GM21723 (cell line): ENCODE results near the gene NUDT14.

Source experiments
- ATAC-seq: cut with Tn5 transposase; IDR thresholded peaks from one replicate; pipeline ENCODE4 v1.9.1; 2021; ENCODE audit warnings: mild to moderate bottlenecking, moderate library complexity; ENCODE audit not compliant: unreplicated experiment

The NUDT14 gene

DNA sequence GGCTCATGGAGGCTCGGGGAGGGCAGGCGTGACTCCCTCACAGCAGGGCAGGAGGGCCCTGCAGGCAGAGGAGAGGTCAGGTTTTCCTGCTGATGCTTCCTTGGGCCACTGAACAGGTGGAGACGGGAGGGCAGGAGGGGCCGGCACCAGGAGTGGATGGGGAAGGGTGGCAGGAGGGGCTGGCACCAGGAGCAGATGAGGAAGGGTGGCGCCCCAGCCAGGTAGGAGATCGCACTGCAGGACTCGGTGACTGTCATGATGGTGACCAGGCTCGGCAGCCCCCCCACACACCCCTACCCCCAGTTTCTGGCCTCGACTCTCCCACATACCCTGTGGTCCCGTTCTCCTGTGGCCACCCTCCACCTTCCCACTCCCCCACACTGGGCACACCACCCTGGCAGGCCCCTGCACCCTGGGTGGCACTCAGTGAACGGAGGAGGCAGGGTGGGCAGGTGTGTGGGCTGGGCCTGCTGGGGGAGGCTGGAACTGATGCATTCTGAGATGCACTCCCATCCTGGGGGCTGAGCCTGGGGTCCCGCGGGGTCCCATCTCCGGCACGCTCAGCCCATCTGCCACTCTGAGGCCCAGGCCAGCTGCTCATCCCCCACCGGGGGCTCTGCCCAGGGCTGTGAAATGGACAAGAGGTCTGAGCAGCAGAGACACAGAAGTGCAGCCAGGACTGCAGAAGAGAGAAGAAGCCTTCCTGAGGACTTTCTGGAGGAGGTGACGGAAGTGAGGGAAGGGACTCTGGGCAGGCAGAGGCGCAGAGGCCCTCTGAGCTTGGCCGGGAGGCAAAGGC lies 2.8 kb downstream of the NUDT14 start:
- no peak for ATAC-seq

- no peak for ATAC-seq
Observed at GRCh38 chr14:105177082-105177481, 4.0 kb downstream of the NUDT14 start.

DNA sequence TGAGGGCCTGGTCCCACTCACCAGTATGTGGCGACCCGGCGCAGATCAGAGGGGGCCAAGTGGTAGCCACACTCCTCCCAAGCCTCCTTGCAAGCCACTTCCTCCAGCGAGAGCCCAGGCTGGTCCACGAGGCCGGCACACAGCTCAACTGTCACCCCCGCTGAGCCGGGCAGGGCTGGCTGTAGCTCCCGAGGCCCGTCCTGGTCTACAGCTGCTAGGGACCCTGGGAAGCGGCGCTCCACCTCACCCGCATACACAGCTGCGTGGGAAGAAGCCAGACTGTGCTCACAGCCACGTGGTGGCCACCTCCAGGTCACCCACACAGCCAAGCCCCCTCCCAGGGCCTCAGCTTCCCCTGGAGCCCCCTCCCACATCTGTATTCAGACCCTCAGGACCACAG lies 4.6 kb downstream of the NUDT14 start:
- ATAC-seq: no peak

DNA sequence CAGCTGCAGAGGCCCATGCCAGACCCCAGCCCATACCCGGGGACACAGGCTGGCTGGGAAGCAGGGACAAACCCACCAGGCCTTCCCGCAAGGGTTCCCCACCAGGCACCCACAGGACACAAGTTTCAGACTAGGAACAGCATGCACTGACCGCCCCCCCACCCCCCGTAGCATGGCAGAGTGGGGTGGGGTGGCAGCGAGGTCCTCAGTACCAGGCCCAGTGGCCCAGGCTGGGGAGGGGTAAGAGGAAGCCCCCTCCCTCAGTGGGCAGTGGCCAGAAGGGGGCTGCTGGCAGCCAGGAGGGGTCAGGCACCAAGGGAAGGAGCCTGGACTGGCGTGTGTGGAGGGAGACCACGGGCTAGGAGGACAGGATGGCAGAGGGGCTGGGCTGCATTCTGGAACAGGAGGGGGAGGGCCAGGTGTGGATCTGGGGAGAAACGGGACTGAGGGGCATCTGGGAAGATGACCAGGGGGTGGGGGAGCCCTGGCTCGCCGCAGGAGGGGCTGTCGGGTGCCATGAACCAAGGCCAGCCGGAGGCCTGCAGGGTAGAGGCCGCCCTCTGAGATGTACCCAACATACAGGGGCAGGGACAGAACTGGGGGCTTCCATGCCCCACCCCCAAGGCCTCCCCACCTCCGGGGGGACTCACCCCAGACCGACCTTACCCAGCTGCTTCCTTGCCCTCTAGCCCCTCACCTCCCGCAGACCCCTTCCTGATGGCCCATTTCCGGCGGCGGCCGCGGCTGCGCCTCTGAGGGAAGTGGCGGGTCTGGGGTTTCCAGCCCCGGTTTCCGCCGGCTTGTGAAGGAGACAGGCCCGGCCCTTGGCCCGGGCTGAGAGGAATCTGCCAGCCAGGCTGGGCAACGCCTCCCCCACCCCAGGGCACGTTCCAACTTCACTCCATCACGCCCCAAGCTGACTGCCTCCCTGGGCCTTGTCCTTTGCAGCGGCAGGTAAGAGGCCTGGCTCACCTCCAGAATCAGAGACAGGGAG lies 6.9 kb downstream of the NUDT14 start:
- ATAC-seq: no peak

DNA sequence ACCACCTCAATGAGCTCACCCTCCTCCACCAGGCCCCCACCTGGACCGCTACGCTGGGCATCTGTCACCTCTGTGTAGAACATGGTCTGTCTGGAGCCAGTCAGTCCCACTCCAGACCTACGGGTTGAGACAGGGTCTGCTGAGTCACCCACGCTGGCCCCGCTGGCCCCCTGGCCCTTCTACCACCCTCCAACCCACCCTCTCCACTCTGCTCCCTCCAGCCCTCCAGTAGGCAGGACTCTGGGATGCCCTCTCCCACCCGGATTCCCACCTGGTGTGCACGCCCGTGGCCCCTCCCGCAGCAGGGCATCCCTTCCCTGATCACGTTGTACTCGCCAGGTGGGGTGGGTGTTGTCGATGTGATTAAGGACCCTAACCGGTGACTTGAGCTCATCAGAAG lies 8.0 kb downstream of the NUDT14 start:
- ATAC-seq: no peak

- no peak for ATAC-seq
Observed at GRCh38 chr14:105172476-105172875, 8.6 kb downstream of the NUDT14 start.

- no peak for ATAC-seq
Observed at GRCh38 chr14:105171004-105171673, 10.0 kb downstream of the NUDT14 start.

GRCh38 chr14:105169776-105170655 lies 11.1 kb downstream of the NUDT14 start:
- no peak for ATAC-seq

DNA sequence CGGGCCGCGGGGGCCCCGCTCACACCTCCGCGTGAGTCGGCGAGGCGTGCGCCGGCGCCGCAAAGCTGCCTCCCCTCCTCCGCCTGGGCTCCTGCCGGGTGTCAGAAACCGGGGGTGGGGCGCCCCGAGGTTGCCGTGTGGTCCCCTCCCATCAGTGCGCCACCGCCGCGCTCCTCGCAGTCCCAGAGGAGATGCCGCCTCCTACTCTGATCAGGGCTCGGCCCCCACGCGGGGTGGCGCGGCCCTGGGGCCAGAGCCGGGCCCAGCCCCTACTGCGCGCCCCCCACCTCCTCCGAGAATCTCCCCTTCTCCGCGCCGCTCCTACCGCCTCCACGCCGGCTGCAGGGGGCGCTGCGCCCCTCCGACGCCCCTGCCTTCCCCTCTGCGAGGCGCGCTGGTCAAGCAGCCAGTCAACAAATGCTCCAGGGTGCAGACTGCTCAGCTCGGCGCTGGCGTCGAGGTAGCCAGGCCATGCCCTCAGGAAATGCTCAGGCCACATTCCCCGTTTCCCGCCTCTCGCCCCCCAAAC lies 12.1 kb downstream of the NUDT14 start:
- ATAC-seq: no peak

DNA sequence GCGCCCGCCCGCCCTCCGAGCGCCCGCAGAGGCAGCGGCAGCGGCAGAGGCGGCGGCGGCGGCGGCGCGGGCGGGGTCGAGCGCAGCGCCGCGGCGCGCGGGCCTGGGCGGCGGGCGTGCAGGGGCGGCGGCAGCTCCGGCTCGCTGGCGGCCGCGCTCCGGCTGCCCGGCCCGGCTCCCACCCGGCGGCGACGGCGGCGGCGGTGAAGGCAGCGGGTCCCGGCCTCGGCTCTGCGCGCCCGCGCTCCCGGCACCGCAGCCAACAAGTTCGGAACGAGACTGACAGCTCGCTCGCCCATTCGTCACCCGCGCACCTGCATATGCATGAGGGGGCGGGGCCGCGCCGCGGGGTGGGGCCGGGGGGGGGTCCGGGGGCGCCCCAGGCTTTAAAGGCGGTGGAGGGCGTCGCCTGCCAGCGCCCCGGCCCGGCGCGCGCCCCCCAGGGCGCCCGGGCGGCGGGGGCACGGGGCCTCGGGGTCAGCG lies 12.6 kb downstream of the NUDT14 start, which contains the start of gene JAG2:
Gene JAG2 (minus strand): TSS at position 281 of the 483 bp plus-strand sequence. CDS start 356 bp downstream, outside the sequence.
- no peak for ATAC-seq

DNA sequence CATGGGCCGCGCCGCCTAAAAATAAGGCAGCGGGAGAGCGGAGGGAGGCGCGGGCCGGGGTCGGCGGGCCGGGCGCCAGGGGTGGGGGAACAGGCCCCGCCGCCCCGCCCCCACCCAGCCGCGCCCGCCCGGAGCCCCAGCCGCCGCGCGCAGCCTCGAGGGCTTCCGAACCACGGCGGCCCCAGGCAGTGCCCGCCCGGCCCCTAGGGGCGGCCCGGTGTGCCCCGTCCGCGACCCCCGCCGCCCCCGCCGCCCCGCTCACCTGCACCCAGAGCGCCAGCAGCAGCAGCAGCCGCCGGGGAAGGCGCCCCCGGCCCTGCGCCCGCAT lies 13.1 kb downstream of the NUDT14 start:
- no peak for ATAC-seq

GRCh38 chr14:105167303-105168092 lies 13.6 kb downstream of the NUDT14 start:
- no peak for ATAC-seq

DNA sequence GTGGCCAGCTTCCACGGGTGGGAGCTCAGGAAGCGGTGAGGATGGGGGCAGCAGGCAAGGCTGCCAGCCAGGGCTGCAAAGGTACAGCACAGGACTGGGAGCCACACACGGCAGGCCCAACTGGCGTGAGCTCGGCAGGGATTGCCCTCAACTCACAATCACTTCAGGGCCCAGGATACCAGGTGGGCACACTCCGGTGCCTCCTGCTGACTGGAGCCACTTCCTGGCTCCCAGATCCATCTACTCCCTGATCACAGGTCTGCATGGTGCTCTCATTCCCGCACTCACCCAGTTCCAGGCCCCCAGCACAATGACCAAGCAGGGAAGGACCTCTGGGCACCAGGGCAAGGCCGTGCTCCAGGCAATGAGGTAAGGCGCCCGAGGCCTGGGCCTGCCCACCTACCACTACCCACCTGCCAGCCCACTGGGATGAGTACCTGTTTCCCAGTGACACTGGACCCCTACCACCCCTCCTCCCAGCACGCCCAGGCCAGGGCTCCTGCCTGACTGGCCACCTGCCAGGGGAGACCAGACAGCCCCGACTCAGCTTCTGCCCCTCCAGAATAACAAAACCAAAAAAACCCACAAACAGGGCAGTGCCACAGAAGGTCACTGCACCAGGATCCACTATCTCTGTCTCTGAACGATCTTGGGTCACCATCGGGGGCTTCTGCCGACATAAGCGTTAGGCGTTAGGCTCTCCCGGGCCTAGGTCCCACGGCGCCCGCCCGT lies 14.4 kb downstream of the NUDT14 start:
- ATAC-seq: no peak

- ATAC-seq: no peak
Observed at GRCh38 chr14:105165761-105166485, 15.2 kb downstream of the NUDT14 start.

- ATAC-seq: no peak
Observed at GRCh38 chr14:105165134-105165704, 15.9 kb downstream of the NUDT14 start.

- no peak for ATAC-seq
Observed at GRCh38 chr14:105163040-105163742, 17.9 kb downstream of the NUDT14 start.

DNA sequence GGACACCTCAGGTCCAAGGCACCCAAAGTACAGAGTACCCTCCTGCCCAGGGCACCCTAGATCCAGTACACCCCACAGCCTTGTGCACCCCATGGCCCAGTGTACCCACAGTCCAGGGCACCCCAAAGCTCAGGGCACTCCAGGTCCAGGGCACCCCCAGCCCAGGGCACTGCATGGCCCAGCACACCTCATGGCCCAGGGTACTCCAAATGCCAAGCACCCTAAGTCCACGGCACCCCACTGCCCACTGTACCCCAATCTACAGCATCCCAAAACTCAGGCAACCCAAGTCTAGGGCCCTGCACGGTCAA lies 18.5 kb downstream of the NUDT14 start:
- ATAC-seq: no peak
